Activated CD4-positive, alpha-beta T cell treated with anti-CD3 and anti-CD28 coated beads, Interleukin-2, amount 10 ng/mL, durations not matched to agents 7 days and 5 days (primary cell): Measurements from ENCODE around the gene VMP1. TPM values are rescaled to one million over a fixed set of nuclear protein-coding genes. Genes with fewer than 3 reads are reported as not detected.
A peak's percentile ranks its signal among the peaks of the same experiment; 100 is the strongest.

Source experiments
- CTCF ChIA-PET: fragments of 350-600 bp; sonication (Branson Sonifier 250); formaldehyde crosslinking; loops from one replicate; lab custom pipeline; 2021; ENCODE audit warnings: antibody characterized with exemption; lab: Charles Lee
- POLR2A ChIA-PET: fragments of 350-600 bp; sonication (Branson Sonifier 250); formaldehyde crosslinking; loops from one replicate; lab custom pipeline; 2021; ENCODE audit warnings: antibody characterized with exemption; lab: Charles Lee
- DNase-seq: peaks from one replicate; pipeline ENCODE4 v3.0.0-alpha.2; 2020
- H3K27ac Mint-ChIP-seq: one replicate; pipeline ENCODE4 v1.8.0; 2021; ENCODE audit warnings: mild to moderate bottlenecking, moderate library complexity, mixed read lengths
- H3K27me3 Mint-ChIP-seq: one replicate; pipeline ENCODE4 v1.8.0; 2021; ENCODE audit warnings: mixed read lengths
- H3K36me3 Mint-ChIP-seq: one replicate; pipeline ENCODE4 v1.8.0; 2021; ENCODE audit warnings: low read depth, mixed read lengths
- H3K4me1 Mint-ChIP-seq: one replicate; pipeline ENCODE4 v1.8.0; 2021; ENCODE audit warnings: mixed read lengths
- H3K4me3 Mint-ChIP-seq: one replicate; pipeline ENCODE4 v1.8.0; 2021; ENCODE audit warnings: mild to moderate bottlenecking, moderate library complexity, mixed read lengths
- H3K9me3 Mint-ChIP-seq: one replicate; pipeline ENCODE4 v1.8.0; 2021; ENCODE audit warnings: mixed read lengths
- total RNA-seq, 2 experiments: library from RNA; stranded (reverse); gene quantifications; one replicate each; pipeline ENCODE4 v1.2.3, GENCODE V29; 2021

VMP1 gene
- total RNA-seq: 100 to 1,000 TPM; 194 to 213 TPM

GRCh38 chr17:59707149-59707970 is at the start of gene VMP1, which contains the start of gene PTRH2:
Gene VMP1 (plus strand): TSS chr17:59707654. CDS start chr17:59731447, 23,793 bp downstream.
Gene PTRH2 (minus strand): TSS chr17:59707430. CDS start chr17:59697978, 9,452 bp downstream.
- Mint-ChIP-seq H3K27me3 (no peaks in the 10 kb centered on the region), H3K4me3 (peak within 1 kb of the TSS; percentile 94), H3K36me3 (peaks cover 16% of the 10 kb centered on the region), H3K4me1 (peaks cover 52% of the 10 kb centered on the region), H3K27ac (peak within 1 kb of the TSS; percentile 96), H3K9me3 (no peaks in the 10 kb centered on the region)
- ChIA-PET CTCF (interaction anchor here (0.6 to 2.2 kb wide), 6 partner anchors 12 to 362 kb away, joined by 3 to 10 read pairs (median 3); partner anchors contain the start of gene RNFT1), POLR2A (interaction anchor here (0.6 to 0.9 kb wide), 3 partner anchors 88 to 257 kb away, joined by 3 to 4 read pairs (median 4); partner anchors contain the start of genes CLTC and RNFT1)
- DNase-seq: peak; percentile 96

DNA sequence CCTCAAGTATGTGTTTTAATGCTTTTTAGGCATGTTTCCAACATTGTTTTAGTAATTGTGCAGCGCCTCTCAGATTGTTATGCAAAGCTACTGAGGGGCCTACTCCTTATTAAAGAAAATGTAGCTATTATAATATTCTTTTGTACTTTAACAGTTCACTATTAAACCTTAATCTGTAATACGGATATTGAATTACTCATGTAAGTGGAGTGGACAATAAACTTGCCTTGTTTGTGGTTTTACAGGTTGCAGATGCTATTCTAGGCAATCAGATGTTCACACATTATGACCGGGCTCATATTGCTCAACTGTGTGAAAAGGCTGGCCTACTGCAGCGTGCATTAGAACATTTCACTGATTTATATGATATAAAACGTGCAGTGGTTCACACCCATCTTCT is 41.2 kb upstream of the VMP1 start:
- ChIA-PET POLR2A (no interaction called here), CTCF (interaction anchor here (0.7 to 0.8 kb wide), 2 partner anchors 12 to 36 kb away, joined by 3 to 4 read pairs; no protein-coding TSS in a partner anchor)
- Mint-ChIP-seq H3K4me3 (no peak overlapping the region), H3K4me1 (peaks cover 15% of the 10 kb centered on the region), H3K27me3 (no peaks in the 10 kb centered on the region), H3K36me3 (peaks cover 47% of the 10 kb centered on the region), H3K27ac (no peak overlapping the region), H3K9me3 (no peaks in the 10 kb centered on the region)
- no peak for DNase-seq

DNA sequence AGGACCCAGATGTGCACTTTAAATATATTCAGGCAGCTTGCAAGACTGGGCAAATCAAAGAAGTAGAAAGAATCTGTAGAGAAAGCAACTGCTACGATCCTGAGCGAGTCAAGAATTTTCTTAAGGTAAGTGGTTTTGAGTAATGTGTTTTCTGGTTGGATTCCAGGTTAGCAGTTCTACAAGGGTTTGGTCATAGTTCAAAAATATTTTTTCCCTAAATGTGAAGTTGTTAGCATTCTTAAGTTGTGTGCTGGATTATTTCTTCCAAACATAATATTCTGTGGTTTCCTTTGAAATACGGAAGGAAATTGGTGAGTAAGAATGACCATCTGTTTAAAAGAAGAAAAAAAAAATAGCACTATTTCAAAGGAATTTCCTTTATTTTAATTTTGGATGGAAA is 38.6 kb upstream of the VMP1 start:
- Mint-ChIP-seq H3K27me3 (no peaks in the 10 kb centered on the region), H3K4me1 (peaks cover 24% of the 10 kb centered on the region), H3K27ac (no peak overlapping the region), H3K9me3 (no peaks in the 10 kb centered on the region), H3K36me3 (peaks cover 43% of the 10 kb centered on the region), H3K4me3 (no peak overlapping the region)
- no peak for DNase-seq
- ChIA-PET CTCF (interaction anchor here (1.0 to 1.2 kb wide), 2 partner anchors 18 to 34 kb away, joined by 3 read pairs; no protein-coding TSS in a partner anchor), POLR2A (interaction anchor here (0.6 kb wide), 1 partner anchor 443 kb away, joined by 4 read pairs; no protein-coding TSS in a partner anchor)

- no peaks in the 10 kb centered on the region for H3K27me3 Mint-ChIP-seq
- ChIA-PET CTCF (interaction anchor here (1.0 to 1.5 kb wide), 5 partner anchors 17 to 34 kb away, joined by 3 to 6 read pairs (median 3); no protein-coding TSS in a partner anchor), POLR2A (interaction anchor here (0.6 kb wide), 1 partner anchor 444 kb away, joined by 4 read pairs; no protein-coding TSS in a partner anchor)
- no peak overlapping the region for H3K4me3 Mint-ChIP-seq
- H3K36me3 Mint-ChIP-seq: peaks cover 40% of the 10 kb centered on the region
- no peak overlapping the region for H3K27ac Mint-ChIP-seq
- no peaks in the 10 kb centered on the region for H3K9me3 Mint-ChIP-seq
- peaks cover 24% of the 10 kb centered on the region for H3K4me1 Mint-ChIP-seq
- no peak for DNase-seq
Observed at GRCh38 chr17:59669411-59669810, 38.0 kb upstream of the VMP1 start.

DNA sequence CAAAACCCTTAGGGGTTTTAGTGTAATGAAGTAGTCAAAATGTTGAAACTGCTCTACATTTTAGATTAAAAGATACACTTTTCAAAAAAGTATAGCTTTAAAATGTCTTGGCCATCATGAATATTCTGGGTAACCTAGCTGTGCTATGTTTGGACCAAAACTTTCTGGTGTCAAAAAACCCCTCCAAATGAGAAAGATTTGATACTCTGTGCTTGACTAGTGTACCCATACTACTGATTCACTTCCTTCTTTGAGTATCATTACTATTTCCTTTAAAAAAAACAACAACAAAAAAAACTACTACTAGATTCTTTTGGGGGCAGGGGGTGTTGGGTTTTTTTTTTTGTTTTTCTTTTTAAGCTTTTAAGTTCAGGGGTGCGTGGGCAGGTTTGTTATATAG is 37.5 kb upstream of the VMP1 start:
- Mint-ChIP-seq H3K9me3 (no peaks in the 10 kb centered on the region), H3K4me1 (peaks cover 24% of the 10 kb centered on the region), H3K27me3 (no peaks in the 10 kb centered on the region), H3K36me3 (peaks cover 40% of the 10 kb centered on the region), H3K27ac (peak overlapping the region; percentile 57), H3K4me3 (no peak overlapping the region)
- CTCF ChIA-PET: interaction anchor here (1.0 to 1.7 kb wide), 8 partner anchors 10 to 191 kb away, joined by 3 to 6 read pairs (median 3); no protein-coding TSS in a partner anchor
- POLR2A ChIA-PET: no interaction called here
- no peak for DNase-seq

DNA sequence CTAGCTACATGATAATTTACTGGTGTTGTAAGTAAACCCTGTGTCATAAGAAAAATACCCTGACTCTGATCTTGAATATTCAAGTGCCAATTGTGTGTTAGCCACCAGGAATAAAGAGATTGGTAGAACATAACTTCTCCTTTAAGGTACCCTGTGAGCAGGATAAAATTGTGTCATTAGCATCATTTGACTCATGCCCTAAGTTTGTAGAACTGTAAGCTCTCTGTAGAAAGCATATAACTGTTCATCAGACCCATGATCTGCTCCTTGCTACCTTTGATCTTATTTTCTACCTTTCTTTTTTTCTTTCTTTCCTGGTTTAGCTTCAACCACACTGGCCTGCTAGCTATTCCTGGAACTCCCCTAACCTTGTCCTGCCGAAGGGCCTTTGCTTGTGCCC is 36.1 kb upstream of the VMP1 start:
- CTCF ChIA-PET: interaction anchor here (0.5 to 1.7 kb wide), 5 partner anchors 11 to 189 kb away, joined by 3 to 5 read pairs (median 4); no protein-coding TSS in a partner anchor
- H3K4me3 Mint-ChIP-seq: no peak overlapping the region
- H3K27ac Mint-ChIP-seq: peak overlapping the region; percentile 43
- H3K36me3 Mint-ChIP-seq: peaks cover 41% of the 10 kb centered on the region
- H3K4me1 Mint-ChIP-seq: peaks cover 24% of the 10 kb centered on the region
- no peaks in the 10 kb centered on the region for H3K27me3 Mint-ChIP-seq
- no peaks in the 10 kb centered on the region for H3K9me3 Mint-ChIP-seq
- DNase-seq: no peak
- POLR2A ChIA-PET: no interaction called here

GRCh38 chr17:59675231-59675630 is 32.2 kb upstream of the VMP1 start:
- Mint-ChIP-seq H3K36me3 (peaks cover 49% of the 10 kb centered on the region), H3K27ac (no peak overlapping the region), H3K27me3 (no peaks in the 10 kb centered on the region), H3K9me3 (no peaks in the 10 kb centered on the region), H3K4me3 (no peak overlapping the region), H3K4me1 (peaks cover 15% of the 10 kb centered on the region)
- ChIA-PET POLR2A (no interaction called here), CTCF (interaction anchor here (1.1 to 1.7 kb wide), 4 partner anchors 8 to 29 kb away, joined by 3 to 5 read pairs (median 4); no protein-coding TSS in a partner anchor)
- no peak for DNase-seq

GRCh38 chr17:59676716-59677115 is 30.7 kb upstream of the VMP1 start:
- no peaks in the 10 kb centered on the region for H3K9me3 Mint-ChIP-seq
- no peak overlapping the region for H3K4me3 Mint-ChIP-seq
- POLR2A ChIA-PET: no interaction called here
- CTCF ChIA-PET: interaction anchor here (1.5 kb wide), 1 partner anchor 10 kb away, joined by 5 read pairs; no protein-coding TSS in a partner anchor
- no peak for DNase-seq
- peaks cover 54% of the 10 kb centered on the region for H3K36me3 Mint-ChIP-seq
- H3K27me3 Mint-ChIP-seq: no peaks in the 10 kb centered on the region
- peaks cover 5% of the 10 kb centered on the region for H3K4me1 Mint-ChIP-seq
- no peak overlapping the region for H3K27ac Mint-ChIP-seq

- no peak for DNase-seq
- Mint-ChIP-seq H3K9me3 (no peaks in the 10 kb centered on the region), H3K27ac (no peak overlapping the region), H3K4me3 (no peak overlapping the region), H3K4me1 (no peaks in the 10 kb centered on the region), H3K27me3 (no peaks in the 10 kb centered on the region), H3K36me3 (peaks cover 63% of the 10 kb centered on the region)
- ChIA-PET CTCF (interaction anchor here (0.7 to 0.9 kb wide), 2 partner anchors 22 to 25 kb away, joined by 3 read pairs; no protein-coding TSS in a partner anchor), POLR2A (no interaction called here)
Observed at GRCh38 chr17:59678918-59679317, 28.5 kb upstream of the VMP1 start.

DNA sequence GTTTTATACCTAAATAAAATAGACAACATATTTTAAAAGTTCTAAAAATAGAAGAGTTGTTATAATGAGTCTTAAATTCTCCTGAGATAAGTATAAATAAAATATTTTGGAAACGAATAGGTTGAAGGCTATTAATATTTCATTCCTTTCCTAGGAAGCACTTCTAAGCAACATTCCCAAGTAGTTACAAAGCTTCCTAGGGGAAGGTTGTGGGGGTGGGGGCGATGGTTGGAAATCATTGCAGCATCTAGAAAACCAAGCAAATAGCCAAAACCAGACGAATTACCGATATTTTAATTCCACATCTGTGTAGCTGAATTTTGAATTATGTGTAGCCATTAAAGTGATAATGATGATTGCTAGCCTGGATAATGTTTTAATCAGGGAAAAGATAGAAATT is 27.1 kb upstream of the VMP1 start:
- Mint-ChIP-seq H3K4me3 (no peak overlapping the region), H3K9me3 (no peaks in the 10 kb centered on the region), H3K27me3 (no peaks in the 10 kb centered on the region), H3K36me3 (peaks cover 62% of the 10 kb centered on the region), H3K4me1 (no peaks in the 10 kb centered on the region), H3K27ac (no peak overlapping the region)
- ChIA-PET CTCF (no interaction called here), POLR2A (no interaction called here)
- DNase-seq: no peak

- no peaks in the 10 kb centered on the region for H3K9me3 Mint-ChIP-seq
- peaks cover 5% of the 10 kb centered on the region for H3K4me1 Mint-ChIP-seq
- ChIA-PET POLR2A (no interaction called here), CTCF (interaction anchor here (0.7 to 1.6 kb wide), 4 partner anchors 9 to 204 kb away, joined by 3 to 5 read pairs (median 4); no protein-coding TSS in a partner anchor)
- H3K27ac Mint-ChIP-seq: no peak overlapping the region
- no peak for DNase-seq
- no peak overlapping the region for H3K4me3 Mint-ChIP-seq
- H3K27me3 Mint-ChIP-seq: no peaks in the 10 kb centered on the region
- H3K36me3 Mint-ChIP-seq: peaks cover 67% of the 10 kb centered on the region
Observed at GRCh38 chr17:59683283-59683682, 24.2 kb upstream of the VMP1 start.

GRCh38 chr17:59684967-59685366 is 22.5 kb upstream of the VMP1 start:
- ChIA-PET CTCF (no interaction called here), POLR2A (no interaction called here)
- H3K4me3 Mint-ChIP-seq: no peak overlapping the region
- no peak for DNase-seq
- peaks cover 6% of the 10 kb centered on the region for H3K4me1 Mint-ChIP-seq
- no peaks in the 10 kb centered on the region for H3K27me3 Mint-ChIP-seq
- no peak overlapping the region for H3K27ac Mint-ChIP-seq
- no peaks in the 10 kb centered on the region for H3K9me3 Mint-ChIP-seq
- peaks cover 67% of the 10 kb centered on the region for H3K36me3 Mint-ChIP-seq
